GM19397 (cell line): ENCODE measurements around the gene USP21.
A peak's percentile ranks its signal among the peaks of the same experiment; 100 is the strongest.
"Not testable (repeated sequence)": the region's sequence is repeated elsewhere in the genome, so short reads cannot be mapped to it uniquely, and the experiment has no call there.

Experiments
- ATAC-seq: cut with Tn5 transposase; IDR thresholded peaks from one replicate; pipeline ENCODE4 v1.9.1; 2021; ENCODE audit warnings: mild to moderate bottlenecking, moderate library complexity; ENCODE audit not compliant: unreplicated experiment

Gene USP21

GRCh38 chr1:161159087-161159912 is at the start of gene USP21:
Gene USP21, plus strand, starts transcription at chr1:161159500. Its CDS starts 1,141 bp downstream, at chr1:161160641.
- ATAC-seq = peak; percentile 90

GRCh38 chr1:161111117-161111516 is 48.2 kb upstream of the USP21 start:
- ATAC-seq = no peak

DNA sequence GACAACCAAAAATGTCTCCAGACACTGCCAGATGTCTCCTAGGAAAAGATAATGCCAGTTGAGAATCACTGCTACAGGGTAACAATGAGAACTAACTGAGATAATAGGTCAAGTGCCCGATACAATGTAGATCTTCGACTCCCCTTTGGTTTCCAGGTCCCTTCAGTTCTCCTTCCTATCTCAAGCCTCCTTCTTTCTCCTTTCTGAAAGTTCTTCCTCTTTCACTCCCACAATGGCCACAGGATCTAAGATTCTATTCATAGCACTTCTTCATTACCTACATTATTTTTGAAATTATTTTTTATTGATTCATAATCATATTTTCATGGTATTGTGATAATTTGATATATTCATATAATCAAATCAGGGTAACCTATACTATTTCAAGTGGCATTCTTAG is 47.8 kb upstream of the USP21 start:
- ATAC-seq = no peak

- no peak for ATAC-seq
Measured at GRCh38 chr1:161113915-161114314, 45.4 kb upstream of the USP21 start.

DNA sequence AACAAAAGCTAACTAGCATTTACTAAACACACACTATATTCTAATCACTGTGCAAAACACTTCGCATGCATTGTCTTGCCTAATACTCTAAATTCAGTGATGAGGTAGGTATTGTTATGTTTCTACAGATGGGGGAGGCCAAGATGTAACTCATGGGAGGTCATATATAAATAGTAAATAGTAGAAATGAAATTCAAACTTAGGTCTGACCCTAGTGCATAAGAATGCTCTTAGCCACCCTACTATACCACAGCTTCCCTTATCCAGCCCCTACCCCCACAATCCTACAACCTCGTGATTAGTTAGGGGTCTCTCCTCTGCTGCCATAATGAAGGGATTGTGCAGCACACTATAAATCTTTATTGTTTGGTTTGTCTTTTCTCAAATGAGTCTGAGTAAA is 44.7 kb upstream of the USP21 start:
- no peak for ATAC-seq

- ATAC-seq = no peak
Measured at GRCh38 chr1:161115132-161115711, 44.1 kb upstream of the USP21 start.

GRCh38 chr1:161115961-161116360 is 43.3 kb upstream of the USP21 start:
- ATAC-seq = not testable (repeated sequence)

DNA sequence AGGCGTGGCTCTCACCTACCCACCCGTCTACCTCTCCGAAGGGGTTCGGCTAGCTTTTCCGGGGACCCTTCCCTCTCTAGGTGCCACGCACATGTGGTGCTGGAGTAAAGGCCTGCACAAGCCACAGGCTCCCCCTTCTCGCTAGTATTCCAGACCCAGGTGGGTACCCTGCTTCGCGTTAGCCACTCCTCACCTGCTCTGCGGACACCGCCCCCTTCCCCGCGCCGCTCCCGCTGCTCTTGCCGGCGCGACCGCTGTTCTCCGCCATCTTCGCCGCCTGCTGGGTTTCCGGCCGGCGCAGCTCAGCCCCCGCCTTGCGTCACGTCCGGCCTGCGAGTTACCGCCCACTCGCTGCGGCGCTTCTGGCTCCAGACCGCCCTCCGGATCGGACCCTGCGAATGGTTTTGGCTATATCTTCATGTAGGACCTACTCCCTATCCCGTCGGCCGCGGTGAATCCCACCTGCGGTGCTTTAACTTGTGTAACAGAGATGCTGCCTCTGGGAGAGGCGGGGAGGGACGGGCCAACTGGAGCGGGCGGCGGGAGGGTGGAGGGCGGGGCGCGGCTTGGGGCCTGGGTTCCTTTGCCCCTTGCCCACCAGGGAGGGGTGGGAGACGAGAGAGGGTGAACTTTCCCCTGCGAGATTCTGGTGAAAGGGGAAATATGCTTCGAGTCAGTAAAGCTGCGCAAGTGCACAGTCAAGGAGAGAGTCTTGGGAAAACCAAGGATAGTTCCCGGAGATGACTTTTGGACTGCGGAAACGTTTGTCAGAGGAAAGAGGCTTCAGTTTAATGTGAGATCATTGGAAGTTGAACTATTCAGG is 41.3 kb upstream of the USP21 start, which contains the start of the genes NIT1 and PFDN2:
Gene NIT1, plus strand, starts transcription at position 347 of the 823 bp plus-strand sequence. Its CDS starts 72 bp downstream, at position 419.
Gene PFDN2, minus strand, starts transcription at position 279 of the 823 bp plus-strand sequence. Its CDS starts 11 bp downstream, at position 268.
- peak; percentile 88 for ATAC-seq

- no peak for ATAC-seq
Measured at GRCh38 chr1:161119092-161119903, 40.0 kb upstream of the USP21 start.

GRCh38 chr1:161121042-161121650 is 38.2 kb upstream of the USP21 start:
- ATAC-seq = no peak

DNA sequence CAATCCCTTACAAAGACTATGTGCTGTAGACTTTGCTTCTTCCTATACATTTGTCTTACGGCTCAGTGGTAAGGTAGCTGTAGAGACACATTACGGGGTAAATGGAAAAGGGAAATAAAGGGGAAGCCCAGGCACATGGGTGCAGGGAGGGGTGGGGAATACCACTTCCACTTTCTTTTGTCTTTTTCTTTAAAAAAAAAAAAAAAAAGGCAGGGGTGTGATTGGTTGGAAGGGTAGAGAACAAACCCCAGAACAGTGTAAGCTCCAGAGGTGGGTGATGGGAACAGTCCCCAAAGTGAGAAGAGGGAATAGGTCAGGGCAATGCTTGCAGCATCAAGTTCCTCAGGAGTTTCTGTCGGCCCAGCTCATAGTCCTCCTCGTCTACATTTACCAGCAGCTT is 37.5 kb upstream of the USP21 start:
- ATAC-seq = no peak

DNA sequence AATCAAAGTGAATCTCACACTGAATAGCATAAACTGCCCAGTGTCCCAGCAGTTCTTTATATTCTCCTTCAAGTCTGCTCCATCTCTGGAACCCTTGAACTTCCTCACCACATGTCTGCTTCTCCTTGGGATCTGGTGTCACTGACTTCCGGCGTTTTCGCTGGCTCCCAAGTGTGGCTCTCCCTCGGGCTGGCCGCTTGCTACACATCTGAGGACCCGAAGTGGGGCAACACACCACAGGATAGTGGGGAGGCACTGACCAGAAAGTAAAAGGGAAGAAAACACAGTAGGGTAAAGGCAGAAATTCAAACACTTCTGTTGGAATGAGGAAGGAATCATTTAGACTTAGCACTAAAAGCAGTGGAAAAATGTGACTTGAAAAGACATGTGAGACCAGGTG is 36.3 kb upstream of the USP21 start:
- no peak for ATAC-seq

- ATAC-seq = no peak
Measured at GRCh38 chr1:161127649-161128048, 31.7 kb upstream of the USP21 start.

- ATAC-seq = no peak
Measured at GRCh38 chr1:161128591-161129420, 30.5 kb upstream of the USP21 start.

DNA sequence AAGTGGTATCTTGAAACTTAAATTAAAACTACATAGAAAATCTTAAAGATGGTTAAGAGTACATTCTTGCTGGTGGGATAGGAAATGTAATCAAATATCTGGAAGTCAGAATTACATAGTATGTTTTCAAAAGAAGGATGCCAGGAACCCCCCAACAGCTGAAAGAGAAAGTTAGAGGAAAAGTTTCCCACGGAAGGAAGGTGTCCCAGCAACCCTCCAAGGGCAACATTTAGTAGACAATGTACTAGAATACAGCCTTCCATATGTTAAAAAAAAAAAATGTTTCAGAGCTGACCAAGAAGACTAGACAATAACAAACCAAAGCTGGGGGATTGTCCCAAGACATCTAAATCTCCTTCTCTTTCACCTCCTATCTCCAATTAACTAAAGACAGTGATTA is 29.0 kb upstream of the USP21 start:
- ATAC-seq = no peak

- no peak for ATAC-seq
Measured at GRCh38 chr1:161131523-161132409, 27.5 kb upstream of the USP21 start.

GRCh38 chr1:161132410-161133219 is 26.7 kb upstream of the USP21 start, which contains the start of gene DEDD:
Gene DEDD, minus strand, starts transcription at chr1:161132667. Its CDS starts 8,205 bp downstream, at chr1:161124462.
- peak; percentile 93 for ATAC-seq
